ENCODE measurements around the gene ORM1. TPM values are rescaled to one million over a fixed set of nuclear protein-coding genes. Genes with fewer than 3 reads are reported as not detected.

The ORM1 gene
- total and polyA plus RNA-seq, 4 donors, result 22.4 to 1,249 (median 184) TPM

DNA sequence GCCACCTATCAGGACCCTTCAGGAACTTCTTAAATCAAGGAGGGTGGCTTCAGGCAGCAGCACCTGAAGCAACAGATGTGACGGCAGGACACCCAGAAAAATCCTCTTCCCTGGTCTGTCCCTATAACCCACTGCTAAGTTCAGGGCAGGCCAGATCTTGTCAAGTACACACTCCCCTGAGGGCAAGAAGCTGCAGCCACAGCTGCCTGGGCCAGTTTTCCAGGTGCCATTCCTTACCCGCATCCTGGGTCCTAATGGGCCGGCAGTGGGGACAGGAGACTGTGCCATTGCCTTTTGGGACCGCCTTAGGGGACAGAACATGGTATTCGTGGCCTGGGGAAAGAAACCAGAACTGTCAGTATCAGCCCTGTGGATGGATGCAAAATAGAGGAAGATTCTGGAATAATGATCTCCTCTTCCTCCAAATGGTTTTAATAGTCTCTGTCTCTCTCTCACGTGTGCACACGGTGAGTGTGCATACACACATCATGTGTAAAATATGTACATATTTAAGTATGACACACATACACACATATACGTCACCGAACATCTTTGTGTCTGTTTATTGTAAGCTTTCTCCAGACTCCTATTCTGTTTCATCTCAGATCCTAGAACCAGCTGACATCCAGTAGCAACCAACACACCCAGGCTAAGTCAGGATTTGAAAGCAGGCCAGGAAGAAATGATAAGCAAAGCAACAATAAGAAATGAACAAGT lies 20.7 kb downstream of the ORM1 start:
- no peak overlapping the region for H3K4me3 ChIP-seq
- ATAC-seq (ENCODE audit: insufficient read depth, low FRiP score) (no peak), DNase-seq (no peak)
- peaks cover 0 to 3% (median 0%) of the 10 kb centered on the region in 5 donors for H3K4me1 ChIP-seq (ENCODE audit: control insufficient read depth in 5 of 5, insufficient read depth in 5 of 5, low read length in 5 of 5)
- H3K27me3 ChIP-seq (ENCODE audit: control insufficient read depth in 3 of 3, insufficient read depth in 3 of 3, low read length in 2 of 3), result no peaks in the 10 kb centered on the region
- H3K36me3 ChIP-seq (ENCODE audit: control insufficient read depth in 4 of 4, insufficient read depth in 4 of 4, low read length in 4 of 4), result peaks cover 0 to 77% (median 57%) of the 10 kb centered on the region in 4 donors
- no peaks in the 10 kb centered on the region for H3K9me3 ChIP-seq (ENCODE audit: control insufficient read depth in 4 of 4, insufficient read depth in 3 of 4, low read length in 3 of 4)
- 88 to 94% methylated on average over 9 of the region's 9 CpGs for WGBS, 2 donors
- H3K27ac ChIP-seq (ENCODE audit: low read depth in 1 of 2, low read length in 1 of 2), result no peak overlapping the region
- no peak overlapping the region for H3K9ac ChIP-seq (ENCODE audit: insufficient read depth in 1 of 2, low read length in 2 of 2)
- TF ChIP-seq CTCF (IDR thresholded peaks at IDR 0.05; ENCODE audit: control extremely low read depth, extremely low read depth), result no peak

DNA sequence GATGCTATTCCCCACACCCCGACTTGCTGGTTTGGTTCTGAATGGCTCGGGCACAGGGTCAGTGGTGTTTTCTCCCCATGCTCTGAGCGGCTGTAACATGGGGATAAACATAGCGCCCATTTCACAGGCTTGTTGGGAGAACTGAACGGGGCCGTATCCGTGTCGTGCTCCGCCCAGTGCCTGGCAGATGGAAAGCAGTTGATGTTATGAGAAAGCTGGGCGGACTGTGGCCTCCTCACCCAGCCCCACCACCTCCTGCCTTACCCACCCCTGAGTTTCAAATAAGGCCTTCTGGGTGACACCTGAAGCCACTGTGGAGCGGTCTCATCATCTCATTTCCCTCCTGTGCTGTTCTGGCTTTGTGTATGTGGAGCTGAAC lies 21.3 kb downstream of the ORM1 start:
- Histone ChIP-seq H3K9ac (ENCODE audit: insufficient read depth in 1 of 2, low read length in 2 of 2) (no peak overlapping the region), H3K4me3 (no peak overlapping the region), H3K36me3 (ENCODE audit: control insufficient read depth in 4 of 4, insufficient read depth in 4 of 4, low read length in 4 of 4) (peaks cover 0 to 77% (median 55%) of the 10 kb centered on the region in 4 donors), H3K4me1 (ENCODE audit: control insufficient read depth in 5 of 5, insufficient read depth in 5 of 5, low read length in 5 of 5) (peaks cover 0 to 5% (median 0%) of the 10 kb centered on the region in 5 donors), H3K9me3 (ENCODE audit: control insufficient read depth in 4 of 4, insufficient read depth in 3 of 4, low read length in 3 of 4) (no peaks in the 10 kb centered on the region), H3K27ac (ENCODE audit: low read depth in 1 of 2, low read length in 1 of 2) (no peak overlapping the region), H3K27me3 (ENCODE audit: control insufficient read depth in 3 of 3, insufficient read depth in 3 of 3, low read length in 2 of 3) (no peaks in the 10 kb centered on the region)
- no peak for DNase-seq
- no peak for TF ChIP-seq CTCF (IDR thresholded peaks at IDR 0.05; ENCODE audit: control extremely low read depth, extremely low read depth)
- ATAC-seq (ENCODE audit: insufficient read depth, low FRiP score), result no peak
- 92 to 94% methylated on average over 11 of the region's 11 CpGs for WGBS, 2 donors

DNA sequence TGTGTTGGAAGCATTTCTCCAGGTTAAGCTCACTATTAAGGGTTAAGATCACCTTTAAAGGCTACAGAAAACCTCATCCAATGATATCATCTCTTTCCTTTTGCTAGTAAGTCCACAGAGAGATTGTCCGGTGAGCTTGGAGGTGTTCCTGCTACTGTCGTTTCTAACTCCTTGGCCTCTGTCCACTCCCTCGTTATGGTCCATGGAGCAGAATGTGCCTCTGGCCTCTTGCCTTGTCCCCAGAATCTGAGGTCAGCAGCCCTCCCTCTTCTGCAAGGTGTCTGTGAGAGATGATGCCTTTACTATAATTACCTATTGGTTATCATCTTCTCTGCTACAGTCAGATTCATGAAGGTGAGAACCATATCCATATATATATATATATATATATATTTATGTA lies 21.8 kb downstream of the ORM1 start:
- no peak overlapping the region for H3K9ac ChIP-seq (ENCODE audit: insufficient read depth in 1 of 2, low read length in 2 of 2)
- DNase-seq (no peak), ATAC-seq (ENCODE audit: insufficient read depth, low FRiP score) (no peak)
- peaks cover 0 to 5% (median 3%) of the 10 kb centered on the region in 5 donors for H3K4me1 ChIP-seq (ENCODE audit: control insufficient read depth in 5 of 5, insufficient read depth in 5 of 5, low read length in 5 of 5)
- no peak overlapping the region for H3K4me3 ChIP-seq
- H3K9me3 ChIP-seq (ENCODE audit: control insufficient read depth in 4 of 4, insufficient read depth in 3 of 4, low read length in 3 of 4), result no peaks in the 10 kb centered on the region
- H3K27ac ChIP-seq (ENCODE audit: low read depth in 1 of 2, low read length in 1 of 2), result no peak overlapping the region
- TF ChIP-seq CTCF (IDR thresholded peaks at IDR 0.05; ENCODE audit: control extremely low read depth, extremely low read depth), result no peak
- no peaks in the 10 kb centered on the region for H3K27me3 ChIP-seq (ENCODE audit: control insufficient read depth in 3 of 3, insufficient read depth in 3 of 3, low read length in 2 of 3)
- peaks cover 0 to 78% (median 58%) of the 10 kb centered on the region in 4 donors for H3K36me3 ChIP-seq (ENCODE audit: control insufficient read depth in 4 of 4, insufficient read depth in 4 of 4, low read length in 4 of 4)
- WGBS, 2 donors, result 65 to 74% methylated on average over 3 of the region's 3 CpGs
